KOPT-K1 (cell line): ENCODE measurements around the gene NDUFA8.

Experiments used
- H3K27ac ChIP-seq: fragments of 200-600 bp; sonication (generic); 2 replicates; pipeline ENCODE4 v1.5.1; 2016; ENCODE audit warnings: antibody characterized with exemption, mild to moderate bottlenecking, low read depth, low read length; ENCODE audit not compliant: poor library complexity, severe bottlenecking
- H3K36me3 ChIP-seq: fragments of 200-600 bp; sonication (generic); 2 replicates; pipeline ENCODE4 v1.5.1; 2017; ENCODE audit warnings: antibody characterized with exemption, mild to moderate bottlenecking, low read length, moderate library complexity; ENCODE audit not compliant: insufficient read depth
- H3K9me3 ChIP-seq: fragments of 200-600 bp; sonication (generic); 2 replicates; pipeline ENCODE4 v1.5.1; 2017; ENCODE audit warnings: antibody characterized with exemption, low read length, mild to moderate bottlenecking; ENCODE audit not compliant: insufficient read depth, poor library complexity, severe bottlenecking

The NDUFA8 gene

GRCh38 chr9:122164286-122164685 is 4.7 kb upstream of the NDUFA8 start:
- H3K36me3 ChIP-seq: no peaks in the 10 kb centered on the region
- peaks cover 9% of the 10 kb centered on the region for H3K9me3 ChIP-seq
- H3K27ac ChIP-seq: no peak overlapping the region

- Histone ChIP-seq H3K36me3 (no peaks in the 10 kb centered on the region), H3K9me3 (peaks cover 9% of the 10 kb centered on the region), H3K27ac (no peak overlapping the region)
Measured at GRCh38 chr9:122162415-122162814, 2.8 kb upstream of the NDUFA8 start.

- peaks cover 9% of the 10 kb centered on the region for H3K9me3 ChIP-seq
- peak overlapping the region; percentile 72 for H3K27ac ChIP-seq
- H3K36me3 ChIP-seq: no peaks in the 10 kb centered on the region
Measured at GRCh38 chr9:122159925-122160246, 307 bp upstream of the NDUFA8 start.

GRCh38 chr9:122158202-122158601 is 1.4 kb downstream of the NDUFA8 start:
- Histone ChIP-seq H3K9me3 (peaks cover 9% of the 10 kb centered on the region), H3K27ac (no peak overlapping the region), H3K36me3 (no peaks in the 10 kb centered on the region)

- Histone ChIP-seq H3K27ac (no peak overlapping the region), H3K36me3 (peaks cover 9% of the 10 kb centered on the region; the same call in 1 of the 2 replicates), H3K9me3 (no peaks in the 10 kb centered on the region)
Measured at GRCh38 chr9:122155796-122156195, 3.8 kb downstream of the NDUFA8 start.

- peaks cover 40% of the 10 kb centered on the region for H3K36me3 ChIP-seq
Measured at GRCh38 chr9:122151267-122151828, 8.2 kb downstream of the NDUFA8 start.

GRCh38 chr9:122145592-122145863 is 14.1 kb downstream of the NDUFA8 start:
- Histone ChIP-seq H3K27ac (no peak overlapping the region), H3K36me3 (peaks cover 74% of the 10 kb centered on the region), H3K9me3 (no peaks in the 10 kb centered on the region)

More at GRCh38 chr9:122151267-122151828, 8.2 kb downstream of the NDUFA8 start:
- Histone ChIP-seq H3K27ac (no peak overlapping the region), H3K9me3 (no peaks in the 10 kb centered on the region)

- H3K9me3 ChIP-seq: no peaks in the 10 kb centered on the region
- H3K36me3 ChIP-seq: peaks cover 70% of the 10 kb centered on the region
- H3K27ac ChIP-seq: no peak overlapping the region
Measured at GRCh38 chr9:122144836-122145591, 14.6 kb downstream of the NDUFA8 start.

- no peaks in the 10 kb centered on the region for H3K9me3 ChIP-seq
- H3K36me3 ChIP-seq: peaks cover 67% of the 10 kb centered on the region
- H3K27ac ChIP-seq: no peak overlapping the region
Measured at GRCh38 chr9:122143876-122144405, 15.6 kb downstream of the NDUFA8 start.

- Histone ChIP-seq H3K27ac (no peak overlapping the region), H3K36me3 (peaks cover 65% of the 10 kb centered on the region), H3K9me3 (no peaks in the 10 kb centered on the region)
Measured at GRCh38 chr9:122143296-122143695, 16.3 kb downstream of the NDUFA8 start.

GRCh38 chr9:122141671-122142070 is 17.9 kb downstream of the NDUFA8 start:
- no peaks in the 10 kb centered on the region for H3K9me3 ChIP-seq

GRCh38 chr9:122140368-122141193 is 19.0 kb downstream of the NDUFA8 start:
- no peak overlapping the region for H3K27ac ChIP-seq
- peaks cover 38% of the 10 kb centered on the region for H3K36me3 ChIP-seq
- no peaks in the 10 kb centered on the region for H3K9me3 ChIP-seq

More at GRCh38 chr9:122141671-122142070, 17.9 kb downstream of the NDUFA8 start:
- H3K36me3 ChIP-seq: peaks cover 49% of the 10 kb centered on the region
- H3K27ac ChIP-seq: no peak overlapping the region

GRCh38 chr9:122138560-122139268 is 20.9 kb downstream of the NDUFA8 start:
- Histone ChIP-seq H3K27ac (no peak overlapping the region), H3K36me3 (peaks cover 19% of the 10 kb centered on the region), H3K9me3 (no peaks in the 10 kb centered on the region)

GRCh38 chr9:122135529-122135859 is 24.1 kb downstream of the NDUFA8 start:
- Histone ChIP-seq H3K27ac (no peak overlapping the region), H3K9me3 (no peaks in the 10 kb centered on the region), H3K36me3 (no peaks in the 10 kb centered on the region)
